HPDE6-E6E7 (cell line): Measurements from ENCODE around the gene SERPIND1.

ENCODE experiments used
- DNase-seq: peaks from one replicate; pipeline ENCODE4 v3.0.0; 2011; ENCODE audit warnings: missing footprints; ENCODE audit errors: extremely low spot score

Gene SERPIND1

DNA sequence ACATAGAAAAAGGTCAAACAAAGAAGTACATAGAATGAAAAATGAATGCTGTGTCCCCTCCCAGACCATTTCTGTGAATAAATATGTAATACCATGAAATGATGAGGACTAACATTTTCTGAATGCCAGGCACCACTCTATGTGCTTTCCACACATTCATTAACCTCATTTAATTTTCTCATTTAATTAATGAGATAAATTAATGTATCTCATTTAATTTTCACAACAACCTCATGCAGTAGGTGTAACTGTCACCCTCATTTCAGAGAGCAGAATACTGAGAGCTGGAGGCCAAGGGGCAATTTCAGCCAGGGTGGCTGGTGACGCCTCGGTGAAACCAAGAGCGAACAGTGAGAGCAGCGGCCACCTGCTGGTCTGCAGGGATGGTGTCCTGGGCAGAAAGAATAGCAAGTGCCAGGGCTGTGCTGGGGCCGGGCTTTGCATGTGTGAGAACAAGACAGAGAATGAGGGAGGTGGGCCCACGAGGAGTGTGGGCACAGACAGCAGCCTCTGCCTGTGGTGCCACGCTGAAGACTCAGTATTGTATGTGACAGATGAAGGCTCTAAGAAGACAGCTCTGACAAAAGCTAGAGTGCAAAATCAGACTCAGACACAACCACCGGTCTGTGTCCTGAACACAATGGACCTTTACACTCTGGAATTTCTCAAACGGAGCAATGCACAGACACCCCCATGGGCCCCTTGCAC is 1.8 kb upstream of the SERPIND1 start:
- DNase-seq: no peak

DNA sequence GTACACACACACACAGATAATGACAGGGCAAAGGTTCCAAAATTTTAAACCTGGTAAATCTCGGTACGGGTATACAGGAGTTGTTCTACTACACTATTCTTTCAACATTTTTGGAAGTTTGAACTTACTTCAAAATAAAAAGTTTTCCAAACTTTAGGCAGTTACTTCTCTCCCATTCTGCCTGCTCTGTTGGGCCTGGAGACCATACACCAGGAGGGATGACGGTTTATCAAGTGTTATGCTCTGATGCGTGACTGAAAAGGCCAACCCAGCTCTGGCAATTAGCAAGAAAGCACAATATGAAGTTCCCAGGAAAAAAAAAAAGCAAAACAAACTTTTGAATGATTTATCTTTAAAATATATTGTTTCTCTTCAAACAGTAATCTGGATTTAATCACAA is 969 bp downstream of the SERPIND1 start:
- no peak for DNase-seq

DNA sequence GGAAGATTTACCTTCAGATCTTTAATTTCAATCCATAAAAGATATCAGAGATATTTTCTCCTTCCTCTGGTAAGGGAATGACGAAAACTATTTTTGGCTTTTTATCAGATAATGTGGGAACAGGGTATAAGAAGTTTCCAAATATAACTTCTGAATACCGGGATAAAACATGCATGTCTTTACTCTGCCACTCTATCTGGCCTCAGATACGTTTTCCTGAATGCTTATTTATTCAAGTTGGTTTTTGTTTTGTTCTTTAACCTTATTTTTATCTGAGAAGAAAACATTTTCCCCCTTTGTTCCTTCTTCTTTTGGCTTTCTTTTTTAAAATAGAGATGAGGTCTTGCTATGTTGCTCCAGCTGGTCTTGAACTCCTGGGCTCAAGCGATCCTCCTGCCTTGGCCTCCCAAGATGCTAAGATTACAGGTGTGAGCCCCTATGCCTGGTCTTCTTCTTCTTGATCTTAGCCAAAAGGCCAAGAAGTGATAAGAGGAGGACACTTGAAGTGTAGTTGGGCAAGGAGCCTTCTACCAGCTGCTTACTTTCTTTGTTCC is 1.5 kb downstream of the SERPIND1 start:
- DNase-seq: no peak

DNA sequence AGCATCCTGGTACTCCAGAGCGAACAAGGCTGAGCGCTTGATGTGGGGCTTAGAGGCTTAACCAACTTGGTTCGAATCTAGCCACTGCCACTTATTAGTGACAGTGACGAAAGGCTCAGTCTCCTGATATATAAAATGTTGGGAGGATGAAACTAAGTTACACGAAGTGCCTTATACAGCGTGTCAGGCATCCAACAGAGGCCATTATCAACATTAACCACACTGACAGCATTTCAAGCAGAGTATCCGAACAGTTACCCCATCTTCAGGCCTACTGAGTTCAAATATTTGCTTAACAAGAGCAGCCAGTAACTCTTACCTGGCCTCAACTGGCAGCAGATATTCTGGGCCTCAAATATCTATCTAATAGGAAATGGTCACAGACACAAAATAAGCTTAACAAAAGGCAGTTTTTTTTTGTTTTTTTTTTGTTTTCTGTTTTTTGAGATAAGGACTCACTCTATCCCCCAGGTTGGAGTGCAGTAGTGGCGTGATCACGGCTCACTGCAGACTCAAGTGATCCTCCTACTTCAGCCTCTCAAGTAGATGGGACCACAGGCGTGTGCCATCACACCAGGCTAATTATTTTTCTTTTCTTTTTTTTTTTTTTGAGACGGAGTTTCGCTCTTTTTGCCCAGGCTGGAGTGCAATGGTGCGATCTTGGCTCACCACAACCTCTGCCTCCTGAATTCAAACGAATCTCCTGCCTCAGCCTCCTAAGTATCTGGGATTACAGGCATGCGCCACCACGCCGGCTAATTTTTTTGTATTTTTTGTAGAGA is 2.9 kb downstream of the SERPIND1 start:
- no peak for DNase-seq

- peak; percentile 91 for DNase-seq
Measured at GRCh38 chr22:20777420-20778177, 3.7 kb downstream of the SERPIND1 start.

GRCh38 chr22:20779014-20779817 is 5.3 kb downstream of the SERPIND1 start:
- no peak for DNase-seq

GRCh38 chr22:20779818-20780158 is 5.9 kb downstream of the SERPIND1 start:
- DNase-seq: no peak

DNA sequence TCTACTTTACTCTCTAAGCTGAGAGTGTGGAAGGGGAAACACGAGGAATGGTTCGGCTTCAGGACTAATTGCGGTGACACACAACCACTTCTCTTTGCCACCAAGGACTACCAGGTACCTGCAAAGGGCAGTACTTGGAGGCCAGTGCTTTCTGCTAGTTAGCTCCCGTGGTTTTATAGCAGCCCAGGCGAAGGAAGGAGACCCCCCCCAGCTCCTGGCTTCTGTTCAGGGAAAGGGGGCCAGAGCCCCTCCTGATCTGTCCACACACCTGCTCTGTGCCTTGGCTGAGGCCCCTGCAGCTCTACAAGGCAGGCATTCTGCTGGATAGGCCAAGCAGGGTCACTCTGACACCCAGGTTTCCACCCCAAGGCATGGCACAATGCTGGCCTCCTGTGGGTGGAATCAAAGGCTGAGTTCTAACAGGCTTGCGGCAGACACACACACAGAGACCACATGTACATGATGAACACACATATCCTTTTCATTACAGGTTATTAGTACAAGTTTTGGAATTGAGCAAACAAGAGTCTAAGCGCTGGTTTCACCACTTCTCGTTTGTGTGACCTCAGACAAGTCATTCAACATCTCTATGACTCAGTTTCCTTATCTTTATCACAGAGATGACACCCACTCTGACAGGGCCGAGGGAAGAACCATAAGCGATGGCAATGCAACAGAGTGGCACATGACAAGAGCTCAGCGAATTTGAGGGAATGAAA is 7.5 kb downstream of the SERPIND1 start:
- no peak for DNase-seq

DNA sequence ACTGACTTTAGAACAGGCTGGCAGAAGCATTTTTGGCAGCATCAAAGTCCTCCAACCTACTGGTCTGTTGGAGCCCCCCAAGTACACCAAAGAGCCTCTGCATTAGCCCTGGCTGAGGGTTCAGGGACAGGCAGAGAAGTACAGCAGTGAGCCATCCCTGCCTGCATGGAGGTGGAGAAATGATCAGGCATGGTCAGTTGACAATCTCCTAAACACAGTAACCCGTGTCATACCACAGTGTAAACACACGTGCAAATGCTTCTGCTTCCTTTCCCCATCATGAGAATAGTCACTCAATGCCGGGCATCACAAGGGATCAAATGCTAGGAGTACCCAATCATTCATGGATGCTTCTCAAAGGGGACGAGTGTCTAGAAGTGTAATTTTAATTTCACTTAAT is 8.2 kb downstream of the SERPIND1 start:
- no peak for DNase-seq

- no peak for DNase-seq
Measured at GRCh38 chr22:20782596-20783299, 8.8 kb downstream of the SERPIND1 start.

DNA sequence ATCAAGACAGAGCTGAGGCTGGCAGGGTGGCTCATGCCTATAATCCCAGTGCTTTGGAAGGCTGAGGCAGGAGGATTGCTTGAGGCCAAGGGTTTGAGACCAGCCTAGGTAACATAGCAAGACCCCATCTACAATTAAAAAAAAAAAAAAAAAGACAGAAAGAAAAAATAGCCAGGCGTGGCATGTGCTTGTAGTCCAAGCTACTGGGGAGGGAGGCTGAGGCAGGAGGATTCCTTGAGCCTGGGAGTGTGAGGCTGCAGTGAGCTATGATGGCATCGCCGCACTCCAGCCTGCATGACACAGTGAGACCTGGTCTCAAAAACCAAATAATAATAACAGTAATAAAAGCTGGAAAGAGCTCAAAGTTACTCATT is 9.4 kb downstream of the SERPIND1 start:
- no peak for DNase-seq

DNA sequence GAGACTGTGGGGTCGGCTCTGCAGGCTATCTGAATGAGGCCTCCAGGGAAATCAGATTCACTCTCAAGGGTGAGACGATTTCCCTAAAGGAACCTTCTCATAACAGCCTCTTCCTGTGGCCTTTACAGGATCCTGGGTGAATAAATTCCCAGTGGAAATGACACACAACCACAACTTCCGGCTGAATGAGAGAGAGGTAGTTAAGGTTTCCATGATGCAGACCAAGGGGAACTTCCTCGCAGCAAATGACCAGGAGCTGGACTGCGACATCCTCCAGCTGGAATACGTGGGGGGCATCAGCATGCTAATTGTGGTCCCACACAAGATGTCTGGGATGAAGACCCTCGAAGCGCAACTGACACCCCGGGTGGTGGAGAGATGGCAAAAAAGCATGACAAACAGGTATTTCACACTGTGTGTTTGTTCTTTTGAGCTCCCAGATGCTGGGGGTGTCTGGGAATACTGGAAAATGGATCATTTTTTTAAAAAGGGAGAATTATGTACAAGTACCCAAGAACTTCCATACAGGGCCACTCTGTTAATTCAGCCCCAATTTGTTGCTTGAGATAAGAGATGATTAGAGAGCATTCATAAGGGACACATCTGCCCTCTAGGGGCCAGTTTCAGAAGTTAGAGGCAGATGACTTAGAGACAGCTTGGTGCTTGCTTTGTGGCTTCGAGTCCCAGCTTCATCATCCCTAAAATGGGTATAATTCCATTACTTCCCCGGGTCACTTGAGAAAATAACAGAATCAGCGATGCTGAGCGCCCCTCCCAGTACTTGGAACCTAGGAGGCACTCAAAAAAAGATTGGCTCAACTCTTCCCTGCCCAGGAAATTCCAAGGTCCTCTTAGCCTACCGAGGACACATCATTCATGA is 10.2 kb downstream of the SERPIND1 start:
- peak; percentile 28 for DNase-seq

DNA sequence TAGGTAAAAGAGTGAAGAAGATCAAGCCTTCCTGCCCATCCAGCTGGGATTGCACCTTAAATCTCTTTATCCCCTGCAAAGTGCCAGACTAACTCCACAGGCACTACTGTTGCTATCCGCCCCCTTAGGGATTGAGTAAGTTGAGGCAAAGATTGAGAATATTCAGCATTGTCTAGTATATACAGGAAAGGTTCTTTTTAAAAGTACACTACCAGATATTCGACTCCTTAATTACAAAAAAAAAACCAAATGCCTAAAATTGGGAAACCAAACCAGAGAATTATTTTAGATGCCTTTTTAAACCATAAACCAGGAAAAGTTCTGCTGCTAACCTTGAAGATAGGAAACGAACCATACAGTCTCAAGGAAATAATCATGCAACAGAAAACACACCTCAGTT is 11.5 kb downstream of the SERPIND1 start:
- no peak for DNase-seq

DNA sequence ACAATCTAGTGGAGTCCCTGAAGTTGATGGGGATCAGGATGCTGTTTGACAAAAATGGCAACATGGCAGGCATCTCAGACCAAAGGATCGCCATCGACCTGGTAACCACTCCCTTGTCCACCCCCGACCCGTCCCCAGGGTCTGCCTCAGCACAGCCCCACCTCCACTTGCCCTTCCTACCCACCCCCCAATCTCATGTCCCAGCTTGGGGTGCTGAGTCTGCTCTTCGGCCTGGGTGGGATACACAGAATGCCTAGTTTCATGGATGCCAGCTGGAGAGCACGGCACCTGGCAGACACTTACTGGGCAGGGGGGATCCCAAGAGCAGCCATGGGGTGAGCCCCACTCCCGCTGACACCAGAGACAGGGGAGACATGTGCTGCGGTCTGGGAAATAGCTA is 12.1 kb downstream of the SERPIND1 start:
- DNase-seq: no peak

DNA sequence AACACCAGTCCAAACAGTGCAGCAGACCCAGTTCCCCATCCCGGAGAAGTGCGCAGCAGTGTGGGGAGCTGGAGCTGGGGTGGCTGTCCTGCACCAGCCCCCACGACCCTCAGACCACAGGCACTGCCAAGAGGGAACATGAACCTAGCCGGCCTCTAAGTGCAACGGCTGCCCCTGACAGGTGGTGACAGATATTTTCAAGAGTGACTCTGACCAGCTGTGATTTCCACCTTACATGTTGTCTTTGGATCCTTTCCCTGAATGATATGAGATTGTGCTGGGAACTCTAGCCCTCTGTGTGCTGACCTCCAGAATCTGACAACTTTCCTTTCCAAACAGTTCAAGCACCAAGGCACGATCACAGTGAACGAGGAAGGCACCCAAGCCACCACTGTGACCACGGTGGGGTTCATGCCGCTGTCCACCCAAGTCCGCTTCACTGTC is 12.6 kb downstream of the SERPIND1 start:
- no peak for DNase-seq

DNA sequence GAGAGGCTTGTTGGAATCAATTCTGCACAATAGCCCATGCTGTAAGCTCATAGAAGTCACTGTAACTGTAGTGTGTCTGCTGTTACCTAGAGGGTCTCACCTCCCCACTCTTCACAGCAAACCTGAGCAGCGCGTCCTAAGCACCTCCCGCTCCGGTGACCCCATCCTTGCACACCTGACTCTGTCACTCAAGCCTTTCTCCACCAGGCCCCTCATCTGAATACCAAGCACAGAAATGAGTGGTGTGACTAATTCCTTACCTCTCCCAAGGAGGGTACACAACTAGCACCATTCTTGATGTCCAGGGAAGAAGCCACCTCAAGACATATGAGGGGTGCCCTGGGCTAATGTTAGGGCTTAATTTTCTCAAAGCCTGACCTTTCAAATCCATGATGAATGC is 13.3 kb downstream of the SERPIND1 start:
- no peak for DNase-seq

DNA sequence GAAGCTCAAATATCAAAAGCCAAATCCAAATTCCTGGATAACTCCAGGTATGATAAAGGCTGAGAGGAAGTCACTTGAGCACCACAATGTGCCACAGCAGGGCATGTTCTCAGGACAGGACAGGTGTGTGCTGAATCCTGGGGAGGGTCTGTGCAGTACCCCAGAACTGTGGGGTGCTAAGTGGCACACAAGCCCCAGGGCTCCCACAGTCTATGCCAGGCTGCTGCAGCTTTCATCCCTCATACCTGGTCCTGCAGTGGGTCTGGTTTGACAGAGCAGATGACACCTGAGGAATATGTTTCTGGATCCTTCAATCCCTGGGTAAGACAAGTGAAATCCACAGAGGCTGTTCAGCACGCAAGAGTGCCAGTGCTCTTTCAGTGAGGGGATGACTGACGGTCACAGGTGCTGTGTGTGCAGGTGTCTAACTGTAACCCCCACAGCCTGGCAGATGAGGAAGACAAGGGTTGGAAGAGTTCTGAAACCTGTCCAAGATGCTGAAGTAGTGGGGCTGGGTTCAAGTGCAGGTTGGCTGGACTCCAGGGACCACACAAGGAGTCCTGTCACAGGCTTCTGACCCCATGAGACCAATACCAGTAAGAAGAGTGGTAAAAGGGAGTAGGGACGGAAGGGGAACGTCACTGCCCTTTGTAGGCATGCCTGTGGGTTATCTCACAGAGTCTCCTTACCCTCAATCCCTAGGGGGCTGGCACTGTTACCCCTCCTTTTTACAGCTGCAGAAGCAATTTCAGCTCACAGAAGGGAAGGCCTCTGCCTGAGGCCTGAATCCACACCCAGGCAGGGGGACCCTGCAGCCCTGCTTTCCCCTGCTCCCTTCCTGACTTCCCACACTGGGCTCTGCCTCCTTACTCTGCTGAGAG is 14.1 kb downstream of the SERPIND1 start:
- DNase-seq: no peak

- DNase-seq: no peak
Measured at GRCh38 chr22:20788627-20789344, 14.9 kb downstream of the SERPIND1 start.
